ENCODE measurements around the gene ALG12. TPM values are rescaled to one million over a fixed set of nuclear protein-coding genes. Genes with fewer than 3 reads are reported as not detected.

ALG12 gene
- total and polyA plus RNA-seq, 2 of the 8 experiments (the other 6 are each of a cell fraction or from before 2014, with no cell fraction given): 13.4 to 22.5 TPM

GRCh38 chr22:49879871-49880270 lies 38.4 kb downstream of the ALG12 start:
- Histone ChIP-seq H2BK12ac (ENCODE audit: low read depth, low read length) (no peak overlapping the region), H3K23me2 (ENCODE audit: low read depth, low read length) (no peaks in the 10 kb centered on the region), H2BK20ac (ENCODE audit: low read length) (no peak overlapping the region), H3K4me3 (ENCODE audit: extremely low read depth in 1 of 4, insufficient read depth in 2 of 4, low read depth in 3 of 4, low read length in 4 of 4) (no peak overlapping the region), H3K79me1 (ENCODE audit: low read depth, low read length) (peaks cover 5% of the 10 kb centered on the region), H3K4me2 (ENCODE audit: insufficient read depth in 1 of 2, low read depth in 2 of 2, low read length in 2 of 2) (no peak overlapping the region), H3K18ac (ENCODE audit: extremely low read depth, low read length) (no peak overlapping the region; the same call in 1 of the 2 replicates), H2AK5ac (ENCODE audit: low read depth, low read length) (0 out of 2 replicates have a peak overlapping the region, but pooled peaks have one; percentile 13), H3K36me3 (ENCODE audit: control insufficient read depth in 2 of 4, insufficient read depth in 4 of 4, low read length in 3 of 4) (peaks cover 0 to 12% (median 3%) of the 10 kb centered on the region in 4 experiments; a peak in 2 of 8 replicates), H4K20me1 (replicated peaks in 1 of 2; ENCODE audit: control insufficient read depth in 1 of 2, insufficient read depth in 2 of 2, low read length in 2 of 2) (peaks cover 0 to 7% of the 10 kb centered on the region in 2 experiments), H3K56ac (replicated peaks; ENCODE audit: insufficient read length, low read depth, low read length) (no peak overlapping the region), H3K27me3 (replicated peaks in 1 of 4; ENCODE audit: control insufficient read depth in 3 of 4, extremely low read depth in 1 of 4, insufficient read depth in 3 of 4, low read length in 3 of 4) (no peaks in the 10 kb centered on the region), H3K4me1 (replicated peaks in 1 of 4; ENCODE audit: control insufficient read depth in 3 of 4, insufficient read depth in 4 of 4, low read length in 3 of 4) (no peaks in the 10 kb centered on the region), H3K23ac (ENCODE audit: insufficient read length) (no peak overlapping the region), H2AFZ (ENCODE audit: low read length) (no peak overlapping the region), H3K79me2 (ENCODE audit: control insufficient read depth in 1 of 2, insufficient read depth in 2 of 2, low read length in 2 of 2) (peaks cover 0 to 65% of the 10 kb centered on the region in 2 experiments; a peak in 3 of 4 replicates), H4K8ac (ENCODE audit: extremely low read depth, insufficient read depth, low read length) (no peak overlapping the region), H4K91ac (replicated peaks; ENCODE audit: insufficient read length, low read length) (no peak overlapping the region), H3K14ac (ENCODE audit: insufficient read length) (no peak overlapping the region), H4K5ac (ENCODE audit: insufficient read length, low read depth, low read length) (no peak overlapping the region), H3K9ac (replicated peaks in 1 of 4; ENCODE audit: extremely low read depth in 1 of 4, low read depth in 3 of 4, low read length in 3 of 4) (no peak overlapping the region), H3K27ac (ENCODE audit: low read depth, low read length) (peak overlapping the region; percentile 16; the same call in 1 of the 2 replicates), H2BK5ac (ENCODE audit: low read depth, low read length) (no peak overlapping the region), H3K4ac (replicated peaks; ENCODE audit: insufficient read length, low read depth, low read length) (no peak overlapping the region), H3K9me3 (ENCODE audit: insufficient read depth in 2 of 2, low read depth in 1 of 2, low read length in 1 of 2) (peaks cover 0 to 3% of the 10 kb centered on the region in 2 experiments; a peak in 1 of 4 replicates), H2BK15ac (ENCODE audit: low read length) (no peak overlapping the region), H2BK120ac (replicated peaks; ENCODE audit: low read depth, low read length) (no peak overlapping the region)
- DNase-seq (ENCODE audit: low read depth in 1 of 2, low spot score in 2 of 2) (no peak), FAIRE-seq (no peak)
- TF ChIP-seq, protein P1, sequence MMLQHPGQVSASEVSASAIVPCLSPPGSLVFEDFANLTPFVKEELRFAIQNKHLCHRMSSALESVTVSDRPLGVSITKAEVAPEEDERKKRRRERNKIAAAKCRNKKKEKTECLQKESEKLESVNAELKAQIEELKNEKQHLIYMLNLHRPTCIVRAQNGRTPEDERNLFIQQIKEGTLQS (IDR thresholded peaks at IDR 0.05; ENCODE audit: insufficient read depth, low read depth, low read length): no peak
- TF ChIP-seq ZNF274 (IDR thresholded peaks at IDR 0.05; ENCODE audit: borderline replicate concordance, extremely low read depth, low read length): no peak
- no peak for TF ChIP-seq SIN3A (conservative IDR thresholded peaks at IDR 0.05 in 1 of 2, IDR thresholded peaks at IDR 0.05 in 1 of 2; ENCODE audit: low read depth in 1 of 2, low read length in 2 of 2)
- TF ChIP-seq CHD1 (IDR thresholded peaks at IDR 0.05; ENCODE audit: low read depth, low read length): no peak
- TF ChIP-seq CTCF (IDR thresholded peaks at IDR 0.05; ENCODE audit: control extremely low read depth in 1 of 3, insufficient read depth in 1 of 3, low read depth in 1 of 3, low read length in 3 of 3): no peak
- TF ChIP-seq TCF12 (IDR thresholded peaks at IDR 0.05; ENCODE audit: low read depth, low read length): no peak
- no peak for TF ChIP-seq SIRT6 (IDR thresholded peaks at IDR 0.05; ENCODE audit: low read length)
- ChIA-PET POLR2A (ENCODE audit: partially characterized antibody) (interaction anchor here (1.2 to 1.3 kb wide), 2 partner anchors 12 to 14 kb away, joined by 3 read pairs; no protein-coding TSS in a partner anchor), CTCF (ENCODE audit: partially characterized antibody) (no interaction called here)
- WGBS, 2 experiments (ENCODE audit: extremely low coverage in 1 of 2, insufficient coverage in 1 of 2, insufficient read length in 1 of 2, insufficient replicate concordance in 2 of 2, low coverage in 1 of 2, low lambda C conversion rate in 2 of 2, missing lambda C conversion rate in 1 of 2): 86% methylated on average over 9 of the region's 9 CpGs; no CpG with 5 or more reads in 1 of the 2 experiments

Data from H1 (cell line).